Transverse colon (tissue), 4 donors: Measurements from ENCODE around the gene WDR7. TPM values are rescaled to one million over a fixed set of nuclear protein-coding genes. Genes with fewer than 3 reads are reported as not detected.

Experiments
- DNase-seq: peaks from one replicate; pipeline ENCODE4 v3.0.0-alpha.2; 2019
- H3K27ac ChIP-seq, 4 donors: fragments of 200-600 bp; sonication (generic); 2 replicates each; pipeline ENCODE4 v1.5.1; 2016 to 2018; ENCODE audit warnings: inconsistent platforms in 4 of 4
- H3K27me3 ChIP-seq: fragments of 200-600 bp; sonication (generic); 2 replicates; pipeline ENCODE4 v1.5.1; 2017; ENCODE audit warnings: inconsistent platforms
- H3K36me3 ChIP-seq, 4 donors: fragments of 200-600 bp; sonication (generic); 2 replicates each; pipeline ENCODE4 v1.5.1; 2017 to 2019; ENCODE audit warnings: inconsistent platforms in 4 of 4
- H3K4me1 ChIP-seq, 4 donors: fragments of 200-600 bp; sonication (generic); 2 replicates each; pipeline ENCODE4 v1.5.1; 2017 to 2020; ENCODE audit warnings: inconsistent platforms in 4 of 4
- H3K4me3 ChIP-seq, 4 donors: fragments of 200-600 bp; sonication (generic); 1 replicate in 1 of 4; 2 replicates in 3 of 4; pipeline versions ENCODE4 v1.5.1 to v1.6.1; 2017 to 2019; ENCODE audit warnings: inconsistent platforms in 4 of 4
- H3K9me3 ChIP-seq, 2 donors: fragments of 200-600 bp; sonication (generic); 2 replicates each; pipeline ENCODE4 v1.5.1; 2017 to 2019; ENCODE audit warnings: inconsistent platforms in 2 of 2
- EP300 ChIP-seq: sonication (generic); formaldehyde crosslinking; IDR thresholded peaks from one replicate; pipeline ENCODE4 v1.6.1; 2017; ENCODE audit warnings: antibody characterized with exemption, low read depth
- POLR2A ChIP-seq: fragments of 450-650 bp; IDR thresholded peaks from one replicate; pipeline ENCODE4 v1.6.1; 2016; ENCODE audit warnings: antibody characterized with exemption, mild to moderate bottlenecking, moderate library complexity
- POLR2AphosphoS5 ChIP-seq, 3 donors: sonication (generic); formaldehyde crosslinking; IDR thresholded peaks; one replicate each; pipeline ENCODE4 v1.6.1; 2016; ENCODE audit warnings: antibody characterized with exemption in 3 of 3
- WGBS, 2 donors: methylation state at CpG; one replicate each; pipeline ENCODE4 v1.1.5; 2018; ENCODE audit warnings: low coverage in 1 of 2; 5-methylcytosine and 5-hydroxymethylcytosine counted together
- in situ Hi-C, 4 donors: fragments of 200-750 bp; cut with MboI; loops; one replicate each; pipeline versions ENCODE4 v1.15.0 to v1.15.1; 2017; ENCODE audit warnings: low sequenced_read_pairs in 3 of 4, low pct_ligation_motif_present in 1 of 4, low pct_unique_long_range_greater_than_20kb in 1 of 4
- intact Hi-C: fragments of 100-400 bp; cut with DNase I; formaldehyde crosslinking; loops from one replicate; pipeline ENCODE4 v1.15.1; 2023; ENCODE audit warnings: low total_unique reads
- total RNA-seq, 4 donors: library from RNA; depleted of rRNA; stranded (reverse); fragments of >200 nt; gene quantifications; one replicate each; pipeline ENCODE4 v1.1.0, GENCODE V29; 2016
- TF ChIP-seq, protein P1 (sequence below), 5 experiments: fragments of 200-600 bp in 3 of 5; fragments of 450-650 bp in 2 of 5; sonication (generic) in 3 of 5; IDR thresholded peaks; 1 replicate in 2 of 5; 2 replicates in 3 of 5; pipeline ENCODE4 v1.5.1; 2016 to 2017; ENCODE audit warnings: antibody characterized with exemption in 5 of 5, inconsistent platforms in 3 of 5, mild to moderate bottlenecking in 2 of 5, moderate library complexity in 1 of 5

WDR7 gene
- total RNA-seq, 4 donors from 2014 or later, result 14.9 to 37.5 (median 27.9) TPM

DNA sequence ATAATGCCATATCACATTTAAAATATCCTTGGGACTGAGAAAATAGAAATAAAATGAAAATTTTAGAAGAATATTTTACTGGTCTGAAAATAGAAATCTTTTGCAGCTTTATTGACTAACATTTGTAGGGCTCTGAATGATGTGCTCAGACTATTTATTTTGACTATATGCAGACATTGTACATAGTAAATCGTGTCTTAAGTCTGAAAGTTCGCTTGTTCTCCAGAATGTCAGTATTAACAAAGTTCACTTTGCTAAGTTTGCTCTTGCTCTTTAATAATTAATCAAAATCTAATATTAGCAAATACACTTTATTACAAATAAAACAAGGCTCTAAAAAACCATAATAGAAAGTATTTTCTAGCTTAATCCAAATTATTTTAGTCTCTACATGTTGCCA is 219.8 kb downstream of the WDR7 start:
- Histone ChIP-seq H3K4me1 (no peaks in the 10 kb centered on the region), H3K9me3 (no peaks in the 10 kb centered on the region), H3K27me3 (no peaks in the 10 kb centered on the region), H3K27ac (no peak overlapping the region), H3K4me3 (no peak overlapping the region), H3K36me3 (no peaks in the 10 kb centered on the region)
- TF ChIP-seq, protein P1, sequence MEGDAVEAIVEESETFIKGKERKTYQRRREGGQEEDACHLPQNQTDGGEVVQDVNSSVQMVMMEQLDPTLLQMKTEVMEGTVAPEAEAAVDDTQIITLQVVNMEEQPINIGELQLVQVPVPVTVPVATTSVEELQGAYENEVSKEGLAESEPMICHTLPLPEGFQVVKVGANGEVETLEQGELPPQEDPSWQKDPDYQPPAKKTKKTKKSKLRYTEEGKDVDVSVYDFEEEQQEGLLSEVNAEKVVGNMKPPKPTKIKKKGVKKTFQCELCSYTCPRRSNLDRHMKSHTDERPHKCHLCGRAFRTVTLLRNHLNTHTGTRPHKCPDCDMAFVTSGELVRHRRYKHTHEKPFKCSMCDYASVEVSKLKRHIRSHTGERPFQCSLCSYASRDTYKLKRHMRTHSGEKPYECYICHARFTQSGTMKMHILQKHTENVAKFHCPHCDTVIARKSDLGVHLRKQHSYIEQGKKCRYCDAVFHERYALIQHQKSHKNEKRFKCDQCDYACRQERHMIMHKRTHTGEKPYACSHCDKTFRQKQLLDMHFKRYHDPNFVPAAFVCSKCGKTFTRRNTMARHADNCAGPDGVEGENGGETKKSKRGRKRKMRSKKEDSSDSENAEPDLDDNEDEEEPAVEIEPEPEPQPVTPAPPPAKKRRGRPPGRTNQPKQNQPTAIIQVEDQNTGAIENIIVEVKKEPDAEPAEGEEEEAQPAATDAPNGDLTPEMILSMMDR (IDR thresholded peaks at IDR 0.05), result no peak
- TF ChIP-seq POLR2A (no peak), POLR2AphosphoS5 (IDR thresholded peaks at IDR 0.05) (no peak), EP300 (no peak)
- 88 to 93% methylated on average over 2 of the region's 2 CpGs for WGBS, 2 donors
- intact Hi-C loops (no loop called here), in situ Hi-C loops (loop anchor here in 1 of 4 donors (25.0 kb wide), 1 partner anchor 691 kb away; no protein-coding TSS in a partner anchor)
- no peak for DNase-seq

DNA sequence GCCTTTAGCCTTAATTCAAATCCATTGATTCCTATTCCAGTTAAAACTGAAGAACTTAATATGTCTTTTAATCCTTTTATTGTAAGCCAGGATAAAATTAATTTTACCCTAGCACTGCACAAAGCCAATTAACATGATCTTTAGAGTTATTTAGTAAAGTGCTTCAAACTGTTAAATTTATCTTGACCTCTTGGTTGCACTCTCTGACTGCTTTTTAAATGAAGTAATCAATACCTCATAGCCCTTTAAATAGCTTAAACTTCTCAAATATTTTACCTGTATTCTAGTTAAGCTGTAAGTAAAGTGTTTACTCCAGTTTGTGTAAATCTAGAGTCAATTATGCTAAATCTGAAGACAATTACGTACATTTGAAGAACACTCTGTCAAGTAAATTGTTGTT is 221.0 kb downstream of the WDR7 start:
- in situ Hi-C loops, result loop anchor here in 1 of 4 donors (25.0 kb wide), 1 partner anchor 690 kb away; no protein-coding TSS in a partner anchor
- Histone ChIP-seq H3K4me3 (no peak overlapping the region), H3K36me3 (no peaks in the 10 kb centered on the region), H3K27ac (no peak overlapping the region), H3K27me3 (no peaks in the 10 kb centered on the region), H3K9me3 (no peaks in the 10 kb centered on the region), H3K4me1 (no peaks in the 10 kb centered on the region)
- intact Hi-C loops, result no loop called here
- WGBS, 2 donors, result 94 to 98% methylated on average over 1 of the region's 1 CpG
- no peak for DNase-seq
- TF ChIP-seq POLR2A (no peak), POLR2AphosphoS5 (IDR thresholded peaks at IDR 0.05) (no peak), EP300 (no peak)
- TF ChIP-seq, protein P1 (IDR thresholded peaks at IDR 0.05), result no peak

DNA sequence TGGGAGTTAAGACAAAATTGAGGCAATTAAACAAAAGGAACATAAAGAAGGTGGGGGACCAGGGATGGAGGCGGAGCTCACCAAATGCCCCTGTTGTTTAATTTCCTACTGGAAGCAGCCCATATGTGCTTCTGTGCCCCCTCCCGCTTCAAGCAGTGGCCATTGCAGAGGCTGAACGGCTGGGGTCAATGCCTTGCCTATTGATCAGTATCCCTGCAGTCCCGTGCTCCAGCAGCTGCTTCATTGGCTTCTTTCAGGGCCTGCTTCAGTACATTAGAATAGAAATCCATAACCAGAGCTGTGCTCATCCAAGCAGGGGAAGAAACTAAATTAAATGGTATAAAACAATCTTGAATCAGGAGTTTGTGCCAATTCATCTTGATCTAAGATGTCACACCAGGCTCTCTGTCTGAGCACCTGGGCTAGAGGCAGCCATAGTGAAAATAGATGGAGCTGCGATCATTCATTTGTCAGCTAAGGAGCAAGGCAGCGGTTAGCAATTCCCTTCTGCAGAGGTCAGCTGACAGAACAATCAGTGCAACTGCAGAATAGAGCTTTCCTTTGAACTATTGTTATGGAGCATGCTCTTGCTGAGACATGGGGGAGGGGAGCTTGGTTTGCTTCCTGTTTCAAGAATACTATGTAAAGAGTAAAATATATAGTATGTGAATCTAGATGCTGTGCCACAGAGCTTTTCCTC is 222.4 kb downstream of the WDR7 start:
- no peak for DNase-seq
- intact Hi-C loops (no loop called here), in situ Hi-C loops (loop anchor here in 1 of 4 donors (25.0 kb wide), 1 partner anchor 689 kb away; no protein-coding TSS in a partner anchor)
- no peak overlapping the region for H3K27ac ChIP-seq
- H3K4me3 ChIP-seq, result no peak overlapping the region
- TF ChIP-seq EP300 (no peak), POLR2AphosphoS5 (IDR thresholded peaks at IDR 0.05) (no peak)
- TF ChIP-seq, protein P1 (IDR thresholded peaks at IDR 0.05), result no peak
- H3K4me1 ChIP-seq, result no peaks in the 10 kb centered on the region
- 76 to 100% methylated on average over 1 to 6 of the region's 6 CpGs for WGBS, 2 donors
- no peaks in the 10 kb centered on the region for H3K27me3 ChIP-seq
- H3K9me3 ChIP-seq, result no peaks in the 10 kb centered on the region
- H3K36me3 ChIP-seq, result no peaks in the 10 kb centered on the region

DNA sequence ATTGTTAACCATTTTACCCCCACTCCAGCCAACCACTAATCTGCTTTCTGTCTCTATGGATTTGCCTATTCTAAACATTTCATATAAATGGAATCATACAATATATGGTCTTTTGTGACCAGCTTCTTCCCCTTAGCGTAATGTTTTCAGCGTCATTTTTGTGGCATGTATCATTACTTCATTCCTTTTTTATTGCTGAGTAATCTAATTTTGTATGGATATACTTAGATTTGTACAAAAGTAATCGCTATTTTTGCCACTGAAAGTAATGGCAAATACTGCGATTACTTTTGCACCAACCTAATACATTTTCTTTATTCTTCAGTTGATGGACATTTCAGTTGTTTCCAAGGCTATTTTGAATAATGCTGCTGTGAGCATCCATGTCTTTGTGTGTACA is 227.6 kb downstream of the WDR7 start:
- Histone ChIP-seq H3K4me1 (no peaks in the 10 kb centered on the region), H3K9me3 (no peaks in the 10 kb centered on the region), H3K4me3 (no peak overlapping the region), H3K36me3 (no peaks in the 10 kb centered on the region), H3K27me3 (no peaks in the 10 kb centered on the region), H3K27ac (no peak overlapping the region)
- intact Hi-C loops, result no loop called here
- no peak for DNase-seq
- 95 to 97% methylated on average over 4 of the region's 4 CpGs for WGBS, 2 donors
- in situ Hi-C loops, result no loop called here
- TF ChIP-seq EP300 (no peak), POLR2A (no peak), POLR2AphosphoS5 (IDR thresholded peaks at IDR 0.05) (no peak)
- TF ChIP-seq, protein P1 (IDR thresholded peaks at IDR 0.05), result no peak
